Neutrophil (primary cell): ENCODE measurements around the gene TP73.
"Not testable (repeated sequence)": the region's sequence is repeated elsewhere in the genome, so short reads cannot be mapped to it uniquely, and the experiment has no call there.

Experiments
- H3K27ac ChIP-seq: fragments of 200-600 bp; sonication (generic); 2 replicates; pipeline ENCODE4 v1.5.1; 2016; ENCODE audit warnings: mild to moderate bottlenecking, moderate library complexity
- H3K27me3 ChIP-seq: fragments of 200-600 bp; sonication (generic); 2 replicates; pipeline ENCODE4 v1.6.0; 2016; ENCODE audit warnings: mild to moderate bottlenecking
- H3K36me3 ChIP-seq: fragments of 200-600 bp; sonication (generic); 2 replicates; pipeline ENCODE4 v1.5.1; 2017
- H3K4me1 ChIP-seq, 2 experiments: fragments of 200-600 bp in 1 of 2; sonication (generic) in 1 of 2; 1 replicate in 1 of 2; 2 replicates in 1 of 2; pipeline versions ENCODE4 v1.5.1 to v1.6.1; 2013 to 2016; ENCODE audit warnings: low read depth in 1 of 2, low read length in 1 of 2, mild to moderate bottlenecking in 1 of 2, moderate library complexity in 1 of 2; ENCODE audit not compliant: control insufficient read depth in 1 of 2, insufficient read depth in 1 of 2
- H3K4me3 ChIP-seq, 2 experiments: fragments of 200-600 bp in 1 of 2; sonication (generic) in 1 of 2; 1 replicate in 1 of 2; 2 replicates in 1 of 2; pipeline ENCODE4 v1.5.1; 2013 to 2016; ENCODE audit warnings: low read depth in 1 of 2, low read length in 1 of 2, mild to moderate bottlenecking in 1 of 2, moderate library complexity in 1 of 2
- H3K9me3 ChIP-seq: fragments of 200-600 bp; sonication (generic); 2 replicates; pipeline ENCODE4 v1.5.1; 2016
- CTCF ChIP-seq: fragments of 200-600 bp; sonication (generic); IDR thresholded peaks from 2 replicates; pipeline ENCODE4 v1.5.1; 2016; ENCODE audit warnings: antibody characterized with exemption

TP73 gene

GRCh38 chr1:3747903-3748302 is 95.6 kb downstream of the TP73 start:
- Histone ChIP-seq H3K4me1 (peaks cover 17 to 19% of the 10 kb centered on the region in 2 experiments), H3K9me3 (no peaks in the 10 kb centered on the region), H3K36me3 (no peaks in the 10 kb centered on the region), H3K27ac (no peak overlapping the region), H3K27me3 (peaks cover 60% of the 10 kb centered on the region), H3K4me3 (no peak overlapping the region)
- no peak for TF ChIP-seq CTCF

- H3K27me3 ChIP-seq = peaks cover 60% of the 10 kb centered on the region
- not testable (repeated sequence) for H3K27ac ChIP-seq
Observed at GRCh38 chr1:3748316-3748900, 96.1 kb downstream of the TP73 start.

GRCh38 chr1:3749512-3749911 is 97.2 kb downstream of the TP73 start:
- no peak overlapping the region for H3K27ac ChIP-seq
- no peak for TF ChIP-seq CTCF
- no peak overlapping the region for H3K4me3 ChIP-seq
- H3K9me3 ChIP-seq = no peaks in the 10 kb centered on the region
- H3K4me1 ChIP-seq = peaks cover 12 to 16% of the 10 kb centered on the region in 2 experiments
- H3K27me3 ChIP-seq = peaks cover 61% of the 10 kb centered on the region
- H3K36me3 ChIP-seq = no peaks in the 10 kb centered on the region

More at GRCh38 chr1:3748316-3748900, 96.1 kb downstream of the TP73 start:
- not testable (repeated sequence) for H3K9me3 ChIP-seq, H3K4me3 ChIP-seq, H3K36me3 ChIP-seq
- H3K4me1 ChIP-seq = peaks cover 14 to 16% of the 10 kb centered on the region in 2 experiments

DNA sequence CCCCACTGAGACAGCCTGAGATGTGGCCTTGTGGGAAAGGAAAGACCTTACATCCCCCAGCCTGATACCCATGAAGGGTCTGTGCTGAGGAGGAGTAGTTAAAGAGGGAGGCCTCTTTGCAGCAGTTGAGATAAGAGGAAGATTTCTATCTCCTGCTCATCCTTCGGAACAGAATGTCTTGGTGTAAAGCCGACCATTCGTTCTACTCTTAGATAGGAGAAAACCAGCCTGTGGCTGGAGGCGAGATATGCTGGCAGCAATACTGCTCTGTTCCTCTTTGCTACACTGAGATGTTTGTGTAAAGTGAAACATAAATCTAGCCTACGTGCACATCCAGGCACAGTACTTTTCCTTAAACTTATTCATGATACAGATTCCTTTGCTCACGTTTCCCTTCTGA is 98.4 kb downstream of the TP73 start:
- H3K4me1 ChIP-seq = peaks cover 12 to 16% of the 10 kb centered on the region in 2 experiments
- H3K27ac ChIP-seq = no peak overlapping the region
- H3K36me3 ChIP-seq = no peaks in the 10 kb centered on the region
- no peak for TF ChIP-seq CTCF
- H3K4me3 ChIP-seq = no peak overlapping the region
- H3K27me3 ChIP-seq = peaks cover 61% of the 10 kb centered on the region
- no peaks in the 10 kb centered on the region for H3K9me3 ChIP-seq

- Histone ChIP-seq H3K4me1 (peaks cover 4 to 5% of the 10 kb centered on the region in 2 experiments), H3K9me3 (no peaks in the 10 kb centered on the region), H3K4me3 (no peak within 1 kb of the TSS), H3K36me3 (no peaks in the 10 kb centered on the region), H3K27me3 (peaks cover 43% of the 10 kb centered on the region), H3K27ac (no peak within 1 kb of the TSS)
- TF ChIP-seq CTCF = no peak
Observed at GRCh38 chr1:3752400-3752945, 100.2 kb downstream of the TP73 start, which contains the start of gene CCDC27. CCDC27 (plus strand) TSS chr1:3752450; CDS start chr1:3752482, 32 bp downstream.

DNA sequence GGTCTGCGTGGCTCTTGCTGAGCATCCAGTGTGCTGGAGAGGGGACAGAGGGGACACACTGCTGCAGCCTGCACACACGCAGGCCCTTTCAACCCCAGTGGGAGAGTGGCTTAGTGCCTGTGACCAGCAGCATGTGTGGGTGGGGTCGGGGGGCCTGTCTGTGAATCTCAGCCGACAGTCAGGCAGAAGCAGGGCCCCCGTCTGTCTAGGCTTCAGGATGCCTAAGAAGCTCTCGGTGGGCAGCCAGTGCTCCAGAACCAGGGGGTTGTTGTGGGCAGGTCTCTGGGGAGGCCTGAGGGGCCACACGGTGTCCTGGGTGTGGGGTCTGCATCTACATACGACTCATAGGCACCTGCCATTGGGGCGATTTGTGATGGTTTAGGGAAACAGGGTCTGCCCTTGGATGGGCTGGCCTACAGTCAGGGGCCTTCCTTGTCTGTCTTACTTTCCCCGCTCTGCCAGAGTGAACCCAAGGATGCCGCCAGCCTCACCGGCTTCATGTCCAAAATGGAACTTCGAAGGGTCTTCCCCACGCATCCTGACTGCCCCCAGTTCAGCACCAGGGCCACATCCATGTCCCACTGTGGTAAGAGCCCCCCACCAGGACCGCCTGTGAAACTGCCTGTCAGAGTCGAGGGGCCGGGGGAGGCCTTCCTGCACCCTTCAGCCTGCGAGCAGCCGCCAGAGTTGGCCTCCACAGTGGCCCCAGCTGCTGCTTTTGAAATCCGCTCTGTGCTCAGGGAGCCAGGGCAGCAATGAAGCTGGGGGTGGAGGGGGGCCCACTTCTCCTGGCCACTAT is 101.5 kb downstream of the TP73 start:
- Histone ChIP-seq H3K27me3 (peaks cover 35% of the 10 kb centered on the region), H3K27ac (no peak overlapping the region), H3K4me3 (no peak overlapping the region), H3K4me1 (no peaks in the 10 kb centered on the region), H3K9me3 (no peaks in the 10 kb centered on the region), H3K36me3 (no peaks in the 10 kb centered on the region)
- no peak for TF ChIP-seq CTCF
